SH-SY5Y (cell line): Measurements from ENCODE around the gene GAB2.

ENCODE experiments used
- GATA2 ChIP-seq: IDR thresholded peaks from 2 replicates; pipeline ENCODE4 v1.6.1; 2011; ENCODE audit warnings: mild to moderate bottlenecking, low read depth, low read length
- GATA3 ChIP-seq: IDR thresholded peaks from 2 replicates; pipeline ENCODE4 v1.6.1; 2011; ENCODE audit warnings: low read depth, mild to moderate bottlenecking, low read length, moderate library complexity

- TF ChIP-seq GATA2 = no peak
- no peak for TF ChIP-seq GATA3
Observed at GRCh38 chr11:78346799-78347198, 70.8 kb downstream of the GAB2 start.
